ENCODE data around the gene HPCAL1.

GRCh38 chr2:10449838-10450691 lies 147.4 kb downstream of the HPCAL1 start:
- no peak for TF ChIP-seq CTCF (conservative IDR thresholded peaks at IDR 0.05; ENCODE audit: low read length)
- TF ChIP-seq EZH2phosphoT487 (IDR thresholded peaks at IDR 0.05; ENCODE audit: borderline replicate concordance, low read depth, low read length) = no peak

All from OCI-LY7 (cell line).